Ishikawa (cell line): Measurements from ENCODE around the gene HIVEP1.

Experiments used
- CEBPB ChIP-seq: IDR thresholded peaks from 2 replicates; pipeline ENCODE4 v1.6.1; 2012
- CREB1 ChIP-seq: IDR thresholded peaks from 2 replicates; pipeline ENCODE4 v1.6.1; 2012; ENCODE audit warnings: low read depth
- EGR1 ChIP-seq: IDR thresholded peaks from 2 replicates; pipeline ENCODE4 v1.6.1; 2012
- EP300 ChIP-seq: IDR thresholded peaks from 2 replicates; pipeline ENCODE4 v1.6.1; 2012; ENCODE audit warnings: borderline replicate concordance
- FOXM1 ChIP-seq: IDR thresholded peaks from 2 replicates; pipeline ENCODE4 v1.6.1; 2012; ENCODE audit warnings: low read depth, borderline replicate concordance
- NFIC ChIP-seq: IDR thresholded peaks from 2 replicates; pipeline ENCODE4 v1.6.1; 2012
- RAD21 ChIP-seq: IDR thresholded peaks from 2 replicates; pipeline ENCODE4 v1.6.1; 2012; ENCODE audit warnings: low read depth
- TAF1 ChIP-seq: IDR thresholded peaks from 2 replicates; pipeline ENCODE4 v1.6.1; 2012; ENCODE audit warnings: low read depth, mild to moderate bottlenecking
- TCF12 ChIP-seq: IDR thresholded peaks from 2 replicates; pipeline ENCODE4 v1.6.1; 2012; ENCODE audit warnings: low read depth
- TEAD4 ChIP-seq: IDR thresholded peaks from 2 replicates; pipeline ENCODE4 v1.6.1; 2012
- YY1 ChIP-seq: IDR thresholded peaks from 2 replicates; pipeline ENCODE4 v1.6.1; 2012; ENCODE audit warnings: low read depth
- ZBTB7A ChIP-seq: IDR thresholded peaks from 2 replicates; pipeline ENCODE4 v1.6.1; 2012; ENCODE audit warnings: low read depth
- TF ChIP-seq, protein P1 (sequence below): IDR thresholded peaks from 2 replicates; pipeline ENCODE4 v1.6.1; 2012
- TF ChIP-seq, protein P2 (sequence below): IDR thresholded peaks from 2 replicates; pipeline ENCODE4 v1.6.1; 2012
- TF ChIP-seq, protein P3 (sequence below): IDR thresholded peaks from 2 replicates; pipeline ENCODE4 v1.6.1; 2012; ENCODE audit warnings: low read depth, mild to moderate bottlenecking

Gene HIVEP1

DNA sequence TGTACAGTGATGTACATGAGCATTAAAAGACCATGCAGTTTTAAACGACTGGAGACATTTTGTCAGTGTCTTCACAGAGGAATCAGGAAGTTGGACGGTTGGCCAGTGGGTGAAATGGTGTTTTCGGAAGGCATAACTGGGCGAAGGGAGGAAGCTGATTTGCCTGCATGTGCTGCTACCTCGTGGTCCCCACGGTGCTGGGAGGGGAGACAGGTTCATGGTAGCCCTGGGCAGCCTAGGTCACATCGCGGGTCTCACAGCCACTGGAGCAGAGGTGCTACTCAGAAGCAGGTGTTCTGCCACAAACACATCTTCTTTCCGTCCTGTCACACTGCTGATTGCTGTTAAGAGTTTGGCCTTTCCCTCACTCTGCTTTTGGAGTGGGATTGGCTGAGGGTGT is 35.2 kb downstream of the HIVEP1 start:
- TF ChIP-seq TEAD4 (no peak), ZBTB7A (no peak), EGR1 (no peak), RAD21 (no peak), NFIC (no peak), EP300 (no peak), CEBPB (no peak), YY1 (no peak), CREB1 (no peak), TCF12 (no peak), TAF1 (no peak), FOXM1 (no peak)
- TF ChIP-seq, protein P1, sequence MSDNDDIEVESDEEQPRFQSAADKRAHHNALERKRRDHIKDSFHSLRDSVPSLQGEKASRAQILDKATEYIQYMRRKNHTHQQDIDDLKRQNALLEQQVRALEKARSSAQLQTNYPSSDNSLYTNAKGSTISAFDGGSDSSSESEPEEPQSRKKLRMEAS: no peak
- TF ChIP-seq, protein P2, sequence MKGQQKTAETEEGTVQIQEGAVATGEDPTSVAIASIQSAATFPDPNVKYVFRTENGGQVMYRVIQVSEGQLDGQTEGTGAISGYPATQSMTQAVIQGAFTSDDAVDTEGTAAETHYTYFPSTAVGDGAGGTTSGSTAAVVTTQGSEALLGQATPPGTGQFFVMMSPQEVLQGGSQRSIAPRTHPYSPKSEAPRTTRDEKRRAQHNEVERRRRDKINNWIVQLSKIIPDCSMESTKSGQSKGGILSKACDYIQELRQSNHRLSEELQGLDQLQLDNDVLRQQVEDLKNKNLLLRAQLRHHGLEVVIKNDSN: no peak
- TF ChIP-seq, protein P3, sequence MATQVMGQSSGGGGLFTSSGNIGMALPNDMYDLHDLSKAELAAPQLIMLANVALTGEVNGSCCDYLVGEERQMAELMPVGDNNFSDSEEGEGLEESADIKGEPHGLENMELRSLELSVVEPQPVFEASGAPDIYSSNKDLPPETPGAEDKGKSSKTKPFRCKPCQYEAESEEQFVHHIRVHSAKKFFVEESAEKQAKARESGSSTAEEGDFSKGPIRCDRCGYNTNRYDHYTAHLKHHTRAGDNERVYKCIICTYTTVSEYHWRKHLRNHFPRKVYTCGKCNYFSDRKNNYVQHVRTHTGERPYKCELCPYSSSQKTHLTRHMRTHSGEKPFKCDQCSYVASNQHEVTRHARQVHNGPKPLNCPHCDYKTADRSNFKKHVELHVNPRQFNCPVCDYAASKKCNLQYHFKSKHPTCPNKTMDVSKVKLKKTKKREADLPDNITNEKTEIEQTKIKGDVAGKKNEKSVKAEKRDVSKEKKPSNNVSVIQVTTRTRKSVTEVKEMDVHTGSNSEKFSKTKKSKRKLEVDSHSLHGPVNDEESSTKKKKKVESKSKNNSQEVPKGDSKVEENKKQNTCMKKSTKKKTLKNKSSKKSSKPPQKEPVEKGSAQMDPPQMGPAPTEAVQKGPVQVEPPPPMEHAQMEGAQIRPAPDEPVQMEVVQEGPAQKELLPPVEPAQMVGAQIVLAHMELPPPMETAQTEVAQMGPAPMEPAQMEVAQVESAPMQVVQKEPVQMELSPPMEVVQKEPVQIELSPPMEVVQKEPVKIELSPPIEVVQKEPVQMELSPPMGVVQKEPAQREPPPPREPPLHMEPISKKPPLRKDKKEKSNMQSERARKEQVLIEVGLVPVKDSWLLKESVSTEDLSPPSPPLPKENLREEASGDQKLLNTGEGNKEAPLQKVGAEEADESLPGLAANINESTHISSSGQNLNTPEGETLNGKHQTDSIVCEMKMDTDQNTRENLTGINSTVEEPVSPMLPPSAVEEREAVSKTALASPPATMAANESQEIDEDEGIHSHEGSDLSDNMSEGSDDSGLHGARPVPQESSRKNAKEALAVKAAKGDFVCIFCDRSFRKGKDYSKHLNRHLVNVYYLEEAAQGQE: no peak

DNA sequence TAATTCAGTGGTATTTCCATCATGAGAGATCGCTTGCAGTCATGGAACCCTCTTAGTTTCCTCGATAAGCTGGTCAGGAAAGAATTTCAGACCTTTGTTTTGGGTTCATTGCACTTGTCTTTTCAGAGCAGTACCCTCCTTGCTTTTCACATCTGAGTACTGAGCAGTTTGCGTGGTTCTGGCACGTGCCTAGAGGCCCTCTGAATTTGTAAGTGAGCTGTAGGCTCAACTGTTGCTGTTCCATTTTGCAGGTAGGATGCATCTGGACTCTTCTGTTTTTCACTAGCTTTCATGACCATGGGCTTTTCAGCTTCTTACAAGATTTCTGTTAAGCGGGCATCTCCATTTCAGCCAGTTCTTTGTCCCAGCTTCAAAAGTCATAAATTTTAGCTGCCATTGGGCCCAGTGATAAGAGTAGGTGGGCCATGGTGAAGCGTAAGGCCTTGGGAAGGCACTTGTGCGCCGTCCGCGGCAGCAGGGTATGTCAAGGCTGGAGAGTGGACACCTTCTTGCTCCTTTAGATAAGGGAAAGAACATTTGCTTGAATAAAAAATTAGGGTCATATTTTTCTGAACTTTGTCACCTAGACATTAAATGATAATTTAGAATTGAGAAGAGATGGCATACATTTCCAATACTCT is 35.8 kb downstream of the HIVEP1 start:
- TF ChIP-seq NFIC (no peak), CEBPB (no peak), TCF12 (no peak), RAD21 (no peak), FOXM1 (no peak), EP300 (no peak)
- TF ChIP-seq, protein P2: no peak
- TF ChIP-seq, protein P3: no peak

DNA sequence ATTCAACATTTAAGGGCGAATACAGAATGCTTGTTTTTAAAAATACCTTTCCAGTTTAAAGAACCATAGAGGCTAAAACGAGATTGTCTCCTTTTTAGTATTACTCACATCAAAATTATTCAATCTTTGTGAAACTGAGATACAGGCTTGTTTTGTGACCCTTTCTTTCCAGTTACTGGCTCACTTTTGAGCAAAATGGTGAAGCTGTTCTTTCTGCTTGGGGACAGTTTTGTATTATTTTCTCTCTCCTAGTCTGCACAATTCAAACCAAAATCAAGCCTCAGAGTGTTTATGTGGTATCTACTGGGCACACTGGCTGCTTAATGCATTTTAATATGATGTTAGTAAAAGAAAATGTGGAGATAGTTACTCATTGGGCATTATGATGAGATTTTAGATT is 36.5 kb downstream of the HIVEP1 start:
- TF ChIP-seq TEAD4: no peak
- no peak for TF ChIP-seq CREB1
- TF ChIP-seq, protein P2: no peak
- no peak for TF ChIP-seq RAD21
- TF ChIP-seq EP300: no peak
- TF ChIP-seq TCF12: no peak
- no peak for TF ChIP-seq NFIC

DNA sequence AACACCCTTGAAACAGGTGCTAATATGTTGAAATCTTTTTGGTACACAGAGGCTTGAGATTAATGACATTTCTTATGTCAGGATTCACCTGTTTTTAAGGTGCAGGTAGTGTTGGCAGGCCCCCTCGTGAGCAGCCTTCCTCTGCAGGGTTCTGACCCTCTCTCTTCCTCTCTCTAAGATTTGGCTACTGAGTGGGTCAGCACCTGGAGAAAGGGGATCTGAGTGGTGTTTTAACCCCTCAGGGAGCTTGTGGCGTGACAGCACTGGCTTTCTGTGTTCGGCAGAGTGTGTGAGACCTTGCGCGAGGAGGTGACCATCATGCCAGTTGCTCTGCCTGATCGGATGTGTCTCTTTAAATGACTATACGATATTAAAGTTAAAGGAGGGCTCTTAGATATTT is 37.1 kb downstream of the HIVEP1 start:
- TF ChIP-seq TAF1: no peak
- TF ChIP-seq, protein P1: no peak
- no peak for TF ChIP-seq CREB1
- no peak for TF ChIP-seq TCF12
- no peak for TF ChIP-seq EP300
- no peak for TF ChIP-seq TEAD4

DNA sequence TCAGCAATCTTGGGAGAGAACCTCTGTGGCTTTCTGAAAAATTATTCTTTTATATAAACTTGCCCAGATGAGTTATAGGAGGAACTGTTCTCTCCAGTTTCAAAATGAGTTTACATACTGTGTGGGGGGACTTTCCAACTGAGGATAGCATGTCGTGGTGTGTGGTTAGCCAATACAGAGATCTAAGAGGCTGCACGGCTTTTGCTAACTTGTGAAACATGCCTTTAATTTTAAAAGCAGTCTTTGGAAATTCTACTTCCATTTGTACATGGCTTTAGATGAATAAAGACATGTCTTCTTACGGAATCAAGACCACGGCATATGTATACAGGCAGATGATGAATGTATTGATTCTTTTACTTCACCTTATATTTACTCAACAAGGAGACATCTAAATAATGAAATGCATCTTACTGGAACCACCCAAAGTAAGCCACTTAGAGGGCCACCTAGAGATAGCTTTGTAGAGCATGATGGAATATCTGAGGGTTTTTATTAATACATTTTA is 39.8 kb downstream of the HIVEP1 start:
- TF ChIP-seq CEBPB (no peak), RAD21 (no peak), EGR1 (no peak), TEAD4 (no peak), TCF12 (no peak), TAF1 (no peak), YY1 (no peak), CREB1 (no peak), NFIC (no peak), ZBTB7A (no peak), EP300 (no peak), FOXM1 (no peak)
- TF ChIP-seq, protein P2: no peak
- TF ChIP-seq, protein P3: no peak
- TF ChIP-seq, protein P1: no peak
